MCF 10A (cell line): ENCODE results near the gene HADHB. TPM values are rescaled to one million over a fixed set of nuclear protein-coding genes. Genes with fewer than 3 reads are reported as not detected.
"Not testable (repeated sequence)": the region's sequence is repeated elsewhere in the genome, so short reads cannot be mapped to it uniquely, and the experiment has no call there.

Source experiments
- BruUV-seq: library from RNA; stranded (reverse); fragments of 400-500 nt; replicated peaks from 2 replicates; lab custom pipeline; 2021; lab: Mats Ljungman, UMichigan
- CTCF ChIA-PET: fragments of 300-600 bp; sonication (Branson Sonifier 250); formaldehyde crosslinking; extraction: SDS; loops from one replicate; lab custom pipeline; 2021; ENCODE audit warnings: antibody characterized with exemption, inconsistent platforms; lab: Yijun Ruan, JAX
- POLR2A ChIA-PET: fragments of 300-600, 350-650 bp; sonication (Branson Sonifier 250); formaldehyde crosslinking; extraction: SDS; loops from one replicate; lab custom pipeline; 2020; ENCODE audit warnings: antibody characterized with exemption, inconsistent platforms; lab: Yijun Ruan, JAX
- DNase-seq: peaks from one replicate; pipeline ENCODE4 v3.0.0-alpha.2; 2018; ENCODE audit not compliant: unreplicated experiment
- H3K27ac Mint-ChIP-seq: one replicate; pipeline ENCODE4 v1.8.0; 2022; ENCODE audit warnings: mild to moderate bottlenecking, low read depth, mixed read lengths; ENCODE audit not compliant: unreplicated experiment
- H3K27me3 Mint-ChIP-seq: one replicate; pipeline ENCODE4 v1.8.0; 2022; ENCODE audit warnings: mixed read lengths; ENCODE audit not compliant: insufficient read depth, unreplicated experiment
- H3K36me3 Mint-ChIP-seq: one replicate; pipeline ENCODE4 v1.8.0; 2022; ENCODE audit warnings: mild to moderate bottlenecking, moderate library complexity, mixed read lengths; ENCODE audit not compliant: insufficient read depth, unreplicated experiment
- H3K4me1 Mint-ChIP-seq: one replicate; pipeline ENCODE4 v1.8.0; 2022; ENCODE audit warnings: mixed read lengths; ENCODE audit not compliant: insufficient read depth, unreplicated experiment
- H3K4me3 Mint-ChIP-seq: one replicate; pipeline ENCODE4 v1.8.0; 2022; ENCODE audit warnings: mild to moderate bottlenecking, moderate library complexity, mixed read lengths; ENCODE audit not compliant: unreplicated experiment
- H3K9me3 Mint-ChIP-seq: one replicate; pipeline ENCODE4 v1.8.0; 2022; ENCODE audit warnings: mixed read lengths; ENCODE audit not compliant: unreplicated experiment
- intact Hi-C: fragments of 100-400 bp; cut with micrococcal nuclease; formaldehyde crosslinking; loops from 2 replicates; pipeline ENCODE4 v1.14.1; 2022
- total RNA-seq: library from RNA; stranded (reverse); gene quantifications from 2 replicates; pipeline ENCODE4 v1.2.3, GENCODE V29; 2022
- TF ChIP-seq, protein P1 (sequence below): fragments of 200-600 bp; IDR thresholded peaks from one replicate; pipeline ENCODE4 v1.8.0; 2022; ENCODE audit warnings: antibody characterized with exemption, mild to moderate bottlenecking; ENCODE audit not compliant: unreplicated experiment

HADHB gene
- total RNA-seq, 1 experiment from 2014 or later = 143 TPM

DNA sequence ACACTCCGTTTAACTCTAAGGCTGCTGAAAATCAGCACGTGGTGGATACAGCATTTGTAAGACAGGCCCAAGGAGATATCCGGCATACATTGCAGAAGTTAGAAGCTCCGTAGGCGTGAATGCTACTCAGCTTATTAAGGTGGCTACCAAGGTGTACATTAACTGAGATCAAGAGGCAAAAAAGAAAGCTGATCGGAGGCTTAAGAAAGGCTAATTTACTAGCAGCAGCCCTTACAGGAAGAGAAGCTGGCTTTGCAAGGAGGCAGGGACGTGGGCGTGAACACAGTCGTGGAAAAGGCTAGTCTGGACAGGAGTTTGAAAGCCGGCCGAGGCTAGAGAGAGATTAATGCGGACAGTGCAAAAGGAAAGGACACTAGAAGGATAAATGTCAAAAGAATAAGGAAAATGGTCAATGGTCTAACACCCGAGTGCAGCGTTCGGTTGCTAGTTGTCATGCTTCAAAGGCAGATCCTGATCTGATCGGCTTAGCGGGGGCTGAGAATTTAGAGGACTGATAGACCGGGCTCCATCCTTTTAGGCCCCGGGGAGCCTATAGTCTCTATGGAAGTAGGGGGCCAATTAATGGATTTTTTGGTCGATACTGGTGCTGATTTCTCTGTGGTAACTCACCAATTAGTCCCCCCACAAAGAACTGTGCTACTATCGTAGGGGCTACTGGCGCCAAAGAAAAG is 55.6 kb downstream of the HADHB start:
- ChIA-PET CTCF (interaction anchor here (0.7 to 1.3 kb wide), 5 partner anchors 30 to 339 kb away, joined by 3 to 6 read pairs (median 3); no protein-coding TSS in a partner anchor), POLR2A (interaction anchor here (0.6 to 7.9 kb wide), 19 partner anchors 10 to 309 kb away, joined by 3 to 177 read pairs (median 6); partner anchors contain the start of genes ADGRF3, HADHA, HADHB and RAB10)
- H3K27ac Mint-ChIP-seq = no peak overlapping the region
- H3K36me3 Mint-ChIP-seq = no peaks in the 10 kb centered on the region
- no TSS peak for BruUV-seq
- H3K4me1 Mint-ChIP-seq = peaks cover 13% of the 10 kb centered on the region
- H3K4me3 Mint-ChIP-seq = no peak overlapping the region
- TF ChIP-seq, protein P1, sequence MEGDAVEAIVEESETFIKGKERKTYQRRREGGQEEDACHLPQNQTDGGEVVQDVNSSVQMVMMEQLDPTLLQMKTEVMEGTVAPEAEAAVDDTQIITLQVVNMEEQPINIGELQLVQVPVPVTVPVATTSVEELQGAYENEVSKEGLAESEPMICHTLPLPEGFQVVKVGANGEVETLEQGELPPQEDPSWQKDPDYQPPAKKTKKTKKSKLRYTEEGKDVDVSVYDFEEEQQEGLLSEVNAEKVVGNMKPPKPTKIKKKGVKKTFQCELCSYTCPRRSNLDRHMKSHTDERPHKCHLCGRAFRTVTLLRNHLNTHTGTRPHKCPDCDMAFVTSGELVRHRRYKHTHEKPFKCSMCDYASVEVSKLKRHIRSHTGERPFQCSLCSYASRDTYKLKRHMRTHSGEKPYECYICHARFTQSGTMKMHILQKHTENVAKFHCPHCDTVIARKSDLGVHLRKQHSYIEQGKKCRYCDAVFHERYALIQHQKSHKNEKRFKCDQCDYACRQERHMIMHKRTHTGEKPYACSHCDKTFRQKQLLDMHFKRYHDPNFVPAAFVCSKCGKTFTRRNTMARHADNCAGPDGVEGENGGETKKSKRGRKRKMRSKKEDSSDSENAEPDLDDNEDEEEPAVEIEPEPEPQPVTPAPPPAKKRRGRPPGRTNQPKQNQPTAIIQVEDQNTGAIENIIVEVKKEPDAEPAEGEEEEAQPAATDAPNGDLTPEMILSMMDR = no peak
- no peaks in the 10 kb centered on the region for H3K27me3 Mint-ChIP-seq
- DNase-seq = peak; percentile 76
- H3K9me3 Mint-ChIP-seq = no peaks in the 10 kb centered on the region
- intact Hi-C loops = loop anchor here (2.0 kb wide), 1 partner anchor 54 kb away; no protein-coding TSS in a partner anchor

DNA sequence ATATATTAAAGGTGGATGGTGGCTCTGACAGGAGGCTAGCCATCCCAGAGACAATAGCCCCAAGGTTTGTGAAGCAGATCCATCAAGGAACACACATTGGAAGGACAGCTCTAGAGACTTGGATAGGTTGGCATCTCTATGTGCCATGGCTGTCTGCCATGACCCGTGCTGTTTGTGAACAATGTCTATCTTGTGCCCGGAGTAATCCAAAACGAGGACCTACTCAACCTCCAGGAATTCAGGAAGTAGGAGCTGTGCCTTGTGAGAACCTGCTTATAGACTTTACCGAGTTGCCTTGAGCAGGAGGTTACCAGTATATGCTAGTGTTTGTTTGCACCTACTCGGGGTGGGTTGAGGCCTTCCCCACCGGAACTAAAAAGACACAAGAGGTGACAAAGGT is 58.1 kb downstream of the HADHB start:
- intact Hi-C loops = no loop called here
- peak; percentile 60 for DNase-seq
- no TSS peak for BruUV-seq
- peak overlapping the region; percentile 32 for H3K27ac Mint-ChIP-seq
- H3K27me3 Mint-ChIP-seq = no peaks in the 10 kb centered on the region
- H3K4me3 Mint-ChIP-seq = no peak overlapping the region
- TF ChIP-seq, protein P1 = no peak
- H3K36me3 Mint-ChIP-seq = no peaks in the 10 kb centered on the region
- no peaks in the 10 kb centered on the region for H3K9me3 Mint-ChIP-seq
- ChIA-PET POLR2A (interaction anchor here (0.6 to 7.9 kb wide), 8 partner anchors 9 to 171 kb away, joined by 3 to 177 read pairs (median 3); partner anchors contain the start of genes HADHA and HADHB), CTCF (interaction anchor here (0.7 kb wide), 3 partner anchors 16 to 324 kb away, joined by 3 to 8 read pairs (median 4); no protein-coding TSS in a partner anchor)
- H3K4me1 Mint-ChIP-seq = peaks cover 13% of the 10 kb centered on the region

DNA sequence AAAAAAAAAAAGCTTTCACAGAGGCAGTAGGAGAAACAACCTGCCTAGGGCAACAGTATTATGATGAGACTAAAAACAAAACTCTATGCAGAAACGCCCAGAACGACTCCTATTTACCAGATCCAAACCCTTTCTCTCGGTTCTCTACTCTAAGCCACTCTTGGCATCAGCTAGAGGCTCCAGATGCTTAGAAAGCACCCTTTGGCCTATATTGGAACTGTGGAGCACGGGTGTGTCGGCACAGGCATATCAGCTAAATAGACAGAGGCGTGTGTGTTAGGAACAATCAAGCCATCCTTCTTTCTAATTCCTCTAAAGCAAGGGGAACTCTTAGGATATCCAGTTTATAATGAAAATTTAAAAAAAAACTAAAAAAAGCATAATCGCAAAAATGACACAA is 60.4 kb downstream of the HADHB start:
- CTCF ChIA-PET = interaction anchor here (0.8 to 1.5 kb wide), 5 partner anchors 9 to 69 kb away, joined by 4 to 5 read pairs (median 4); no protein-coding TSS in a partner anchor
- BruUV-seq, H3K27ac Mint-ChIP-seq, H3K4me3 Mint-ChIP-seq, H3K36me3 Mint-ChIP-seq, intact Hi-C loops, DNase-seq, H3K27me3 Mint-ChIP-seq, H3K9me3 Mint-ChIP-seq: not testable (repeated sequence)
- POLR2A ChIA-PET = interaction anchor here (0.9 to 2.1 kb wide), 7 partner anchors 9 to 61 kb away, joined by 3 to 13 read pairs (median 4); partner anchors contain the start of genes HADHA and HADHB
- H3K4me1 Mint-ChIP-seq = peaks cover 13% of the 10 kb centered on the region

DNA sequence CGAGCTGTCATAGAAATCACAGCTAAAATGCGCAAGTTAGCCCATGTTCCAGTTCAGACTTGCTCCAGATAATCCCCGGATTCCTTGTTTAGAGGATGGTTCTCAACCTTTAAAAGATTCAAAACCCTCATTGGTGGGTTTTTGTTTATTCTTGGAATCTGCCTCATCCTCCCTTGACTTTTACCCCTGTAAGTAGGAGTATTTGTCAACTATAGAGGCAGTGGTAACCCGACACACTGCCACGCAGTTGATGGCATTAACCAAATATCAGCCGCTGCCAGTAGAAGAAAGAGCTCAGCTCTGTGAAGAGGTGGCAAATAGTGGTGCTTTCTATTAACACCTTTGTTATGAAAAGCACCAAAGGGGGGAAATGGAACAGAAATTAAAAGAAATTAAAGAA is 60.8 kb downstream of the HADHB start:
- CTCF ChIA-PET = interaction anchor here (0.7 to 1.3 kb wide), 4 partner anchors 20 to 70 kb away, joined by 3 to 5 read pairs (median 4); no protein-coding TSS in a partner anchor
- TF ChIP-seq, protein P1 = no peak
- intact Hi-C loops = no loop called here
- Mint-ChIP-seq H3K4me1 (peaks cover 13% of the 10 kb centered on the region), H3K4me3 (no peak overlapping the region), H3K27ac (no peak overlapping the region), H3K9me3 (no peaks in the 10 kb centered on the region), H3K36me3 (no peaks in the 10 kb centered on the region), H3K27me3 (no peaks in the 10 kb centered on the region)
- no peak for DNase-seq
- POLR2A ChIA-PET = interaction anchor here (0.9 to 2.1 kb wide), 7 partner anchors 8 to 62 kb away, joined by 3 to 13 read pairs (median 4); partner anchors contain the start of genes HADHA and HADHB
- no TSS peak for BruUV-seq
